Left kidney (tissue), 2 donors: ENCODE results near the gene ABR. TPM values are rescaled to one million over a fixed set of nuclear protein-coding genes. Genes with fewer than 3 reads are reported as not detected.

Experiments
- DNase-seq: peaks from one replicate; pipeline ENCODE4 v3.0.0-alpha.2; 2013
- polyA plus RNA-seq: library from polyadenylated mRNA; unstranded; fragments of 120-200 nt; gene quantifications from one replicate; pipeline ENCODE4 v1.2.1, GENCODE V29; 2013; ENCODE audit not compliant: insufficient read length

Gene ABR
- polyA plus RNA-seq, 1 donor = 49.2 TPM

GRCh38 chr17:1034652-1035210 is 145.1 kb downstream of the ABR start:
- DNase-seq = no peak

- no peak for DNase-seq
These were observed 146.3 kb downstream of the ABR start for GRCh38 chr17:1033503-1033902.

- no peak for DNase-seq
These were observed 147.4 kb downstream of the ABR start for GRCh38 chr17:1032391-1032790.

- no peak for DNase-seq
These were observed 148.1 kb downstream of the ABR start for GRCh38 chr17:1031711-1032110.

GRCh38 chr17:1030684-1031532 is 148.9 kb downstream of the ABR start:
- no peak for DNase-seq

- DNase-seq = no peak
These were observed 149.7 kb downstream of the ABR start for GRCh38 chr17:1029922-1030644.

- DNase-seq = no peak
These were observed 150.4 kb downstream of the ABR start for GRCh38 chr17:1029196-1029921.

GRCh38 chr17:1027044-1027443 is 152.7 kb downstream of the ABR start:
- DNase-seq = no peak

GRCh38 chr17:1026599-1026975 is 153.2 kb downstream of the ABR start:
- no peak for DNase-seq

- no peak for DNase-seq
These were observed 153.8 kb downstream of the ABR start for GRCh38 chr17:1025733-1026598.

- no peak for DNase-seq
These were observed 155.7 kb downstream of the ABR start for GRCh38 chr17:1024076-1024475.

GRCh38 chr17:1022278-1023024 is 157.3 kb downstream of the ABR start:
- no peak for DNase-seq

- no peak for DNase-seq
These were observed 158.6 kb downstream of the ABR start for GRCh38 chr17:1021147-1021546.

GRCh38 chr17:1019451-1019850 is 160.3 kb downstream of the ABR start:
- DNase-seq = no peak

- DNase-seq = no peak
These were observed 161.2 kb downstream of the ABR start for GRCh38 chr17:1018547-1018946.

GRCh38 chr17:1013729-1014090 is 166.1 kb downstream of the ABR start:
- DNase-seq = no peak

- no peak for DNase-seq
These were observed 166.7 kb downstream of the ABR start for GRCh38 chr17:1012823-1013728.

- no peak for DNase-seq
These were observed 167.7 kb downstream of the ABR start for GRCh38 chr17:1011760-1012735.

- DNase-seq = no peak
These were observed 168.6 kb downstream of the ABR start for GRCh38 chr17:1011138-1011537.
